SK-N-SH treated with all-trans-retinoic acid at 6 μM for 48 hours (cell line): ENCODE data around the gene ARL4C.

Source experiments
- ESRRG ChIP-seq: fragments of 250-450 bp; sonication (Bioruptor Pico); IDR thresholded peaks from 2 replicates; pipeline ENCODE4 v1.6.1; 2021; ENCODE audit warnings: mild to moderate bottlenecking
- ZNF8 ChIP-seq: fragments of 450-650 bp; formaldehyde crosslinking; IDR thresholded peaks from 2 replicates; pipeline ENCODE4 v1.5.0; 2020; ENCODE audit warnings: mild to moderate bottlenecking, moderate library complexity

GRCh38 chr2:234450431-234451124 lies 46.3 kb downstream of the ARL4C start:
- TF ChIP-seq ZNF8 (CRISPR knock-in tag) (no peak), ESRRG (CRISPR knock-in tag) (no peak)
